ENCODE results near the gene COL6A2.
"Not testable (repeated sequence)": the region's sequence is repeated elsewhere in the genome, so short reads cannot be mapped to it uniquely, and the experiment has no call there.

The COL6A2 gene

GRCh38 chr21:46080171-46081021 is 17.5 kb upstream of the COL6A2 start:
- no peak for DNase-seq

- DNase-seq: no peak
Observed at GRCh38 chr21:46081022-46081861, 16.7 kb upstream of the COL6A2 start.

- DNase-seq: no peak
Observed at GRCh38 chr21:46081862-46082712, 15.8 kb upstream of the COL6A2 start.

- DNase-seq: no peak
Observed at GRCh38 chr21:46082713-46082962, 15.3 kb upstream of the COL6A2 start.

GRCh38 chr21:46082963-46083790 is 14.7 kb upstream of the COL6A2 start:
- no peak for DNase-seq

GRCh38 chr21:46083791-46084561 is 13.9 kb upstream of the COL6A2 start:
- DNase-seq: no peak

GRCh38 chr21:46084709-46085108 is 13.2 kb upstream of the COL6A2 start:
- DNase-seq: no peak

GRCh38 chr21:46085259-46085658 is 12.7 kb upstream of the COL6A2 start:
- DNase-seq: not testable (repeated sequence)

GRCh38 chr21:46087641-46088040 is 10.3 kb upstream of the COL6A2 start:
- no peak for DNase-seq

- DNase-seq: no peak
Observed at GRCh38 chr21:46088189-46088588, 9.7 kb upstream of the COL6A2 start.

GRCh38 chr21:46089285-46089684 is 8.6 kb upstream of the COL6A2 start:
- DNase-seq: no peak

- no peak for DNase-seq
Observed at GRCh38 chr21:46091118-46091517, 6.8 kb upstream of the COL6A2 start.

- DNase-seq: no peak
Observed at GRCh38 chr21:46091631-46092025, 6.3 kb upstream of the COL6A2 start.

GRCh38 chr21:46092026-46092764 is 5.7 kb upstream of the COL6A2 start:
- DNase-seq: no peak

GRCh38 chr21:46092811-46093667 is 4.9 kb upstream of the COL6A2 start:
- no peak for DNase-seq

GRCh38 chr21:46093668-46094400 is 4.1 kb upstream of the COL6A2 start:
- DNase-seq: no peak

- DNase-seq: no peak
Observed at GRCh38 chr21:46094401-46095082, 3.4 kb upstream of the COL6A2 start.

GRCh38 chr21:46095083-46095719 is 2.7 kb upstream of the COL6A2 start:
- no peak for DNase-seq
